ENCODE results near the gene C14orf180.

The C14orf180 gene

GRCh38 chr14:104562606-104563005, 17.0 kb upstream of the C14orf180 start:
- DNase-seq: no peak

- no peak for DNase-seq
These were observed 16.3 kb upstream of the C14orf180 start for GRCh38 chr14:104563191-104563741.

GRCh38 chr14:104563742-104564615, 15.6 kb upstream of the C14orf180 start:
- peak; percentile 50 to 52 for DNase-seq

GRCh38 chr14:104564744-104565679, 14.6 kb upstream of the C14orf180 start:
- no peak for DNase-seq

DNA sequence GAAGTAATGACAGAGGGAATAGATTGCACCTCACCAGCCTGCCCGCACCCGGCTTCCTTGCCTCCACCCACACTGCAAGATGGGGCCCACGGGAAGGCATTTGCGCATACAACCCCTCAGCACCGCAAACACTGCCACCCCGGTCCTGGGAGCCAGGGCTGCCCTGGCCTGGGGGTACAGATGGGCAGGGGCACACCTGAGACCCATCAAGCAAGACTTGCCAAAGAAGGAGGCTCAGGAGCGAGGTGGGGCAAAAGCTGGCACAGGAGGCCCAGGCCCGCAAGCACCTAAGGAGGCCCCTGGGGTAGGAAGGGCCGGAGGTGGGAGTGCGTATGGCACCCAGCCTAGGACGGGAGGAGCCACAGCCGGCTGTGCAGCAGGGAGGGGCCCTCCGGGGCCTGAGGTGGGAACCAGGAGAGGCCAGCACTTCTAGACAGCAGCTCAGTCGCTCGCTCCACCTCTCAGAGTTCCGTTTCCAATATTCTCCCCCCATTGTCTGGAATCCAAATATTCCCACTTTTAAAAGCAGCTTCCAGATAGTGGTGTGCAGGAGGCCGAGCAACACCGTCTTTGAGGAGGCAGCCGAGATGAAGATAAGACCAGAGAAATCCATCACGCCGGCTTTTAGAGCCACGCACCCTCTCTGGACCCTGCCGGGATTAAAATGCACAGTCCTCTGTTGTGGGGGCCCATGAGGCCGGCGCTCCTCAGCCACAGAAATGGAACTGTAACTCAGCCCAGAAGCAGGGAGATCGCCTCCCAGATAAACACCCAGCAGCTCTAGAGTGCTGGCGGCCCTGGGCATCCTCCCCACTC, 12.2 kb upstream of the C14orf180 start:
- DNase-seq: no peak

GRCh38 chr14:104567957-104568225, 11.7 kb upstream of the C14orf180 start:
- no peak for DNase-seq

- no peak for DNase-seq
These were observed 10.9 kb upstream of the C14orf180 start for GRCh38 chr14:104568620-104569019.

DNA sequence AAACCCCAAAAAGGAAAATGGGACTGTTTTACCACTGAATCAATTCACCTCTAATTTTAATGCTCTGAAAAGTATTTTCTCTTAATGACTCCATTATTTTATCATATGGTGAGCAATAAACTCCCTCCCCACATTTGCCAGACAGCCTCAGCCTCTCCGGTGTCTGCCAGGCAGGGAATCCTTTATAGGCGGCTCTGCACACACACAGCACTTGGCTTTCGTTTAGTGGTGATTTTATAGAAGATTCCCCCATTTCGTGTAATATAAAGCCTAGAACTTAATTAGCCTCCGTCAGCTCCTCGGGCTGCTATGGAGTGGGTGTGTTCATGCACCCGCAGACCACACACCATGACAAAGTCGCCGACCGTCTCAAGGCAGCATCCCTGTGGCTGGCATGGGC, 10.1 kb upstream of the C14orf180 start:
- no peak for DNase-seq

DNA sequence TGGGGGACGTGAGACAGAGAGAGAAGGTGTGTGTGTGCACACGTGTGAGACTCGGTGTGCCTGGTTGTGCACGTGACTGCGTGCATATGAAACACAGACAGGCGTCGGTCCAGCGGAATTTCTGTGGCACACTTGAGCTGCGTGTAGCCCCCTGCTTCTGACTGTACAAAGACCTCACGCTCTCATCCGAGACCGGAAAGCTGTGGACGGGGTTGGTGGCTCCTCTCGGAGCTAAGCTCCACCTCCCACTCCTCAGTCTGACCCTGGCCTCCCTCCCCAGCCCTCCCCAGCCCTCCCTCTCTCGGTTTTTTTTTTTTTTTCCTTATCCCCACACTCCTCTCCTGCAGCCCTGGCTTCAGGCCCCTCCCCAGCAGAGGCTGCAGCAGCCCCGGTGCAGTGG, 8.3 kb upstream of the C14orf180 start:
- no peak for DNase-seq

GRCh38 chr14:104572024-104572626, 7.4 kb upstream of the C14orf180 start:
- DNase-seq: no peak

- no peak for DNase-seq
These were observed 6.9 kb upstream of the C14orf180 start for GRCh38 chr14:104572668-104573067.

- DNase-seq: no peak
These were observed 5.6 kb upstream of the C14orf180 start for GRCh38 chr14:104573930-104574329.

DNA sequence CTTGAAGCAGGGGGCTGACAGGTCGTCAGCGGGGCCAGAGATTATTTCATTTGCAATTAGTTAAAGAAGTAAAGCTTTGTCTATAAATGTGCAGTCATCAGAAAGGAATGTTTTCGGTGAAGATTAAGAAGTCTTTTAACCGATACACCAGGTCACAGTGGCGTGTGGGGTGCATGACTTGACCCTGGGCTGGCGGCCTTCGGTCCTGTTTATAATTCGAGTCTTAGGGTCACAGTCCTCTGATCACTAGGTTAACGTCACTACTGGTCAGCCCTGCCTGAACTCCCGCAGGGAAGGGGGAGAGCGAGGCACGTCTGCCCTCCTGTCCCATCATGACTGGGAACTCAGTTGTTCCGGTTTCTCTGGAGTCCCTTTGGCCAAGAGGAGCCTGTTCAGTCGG, 5.0 kb upstream of the C14orf180 start:
- no peak for DNase-seq

DNA sequence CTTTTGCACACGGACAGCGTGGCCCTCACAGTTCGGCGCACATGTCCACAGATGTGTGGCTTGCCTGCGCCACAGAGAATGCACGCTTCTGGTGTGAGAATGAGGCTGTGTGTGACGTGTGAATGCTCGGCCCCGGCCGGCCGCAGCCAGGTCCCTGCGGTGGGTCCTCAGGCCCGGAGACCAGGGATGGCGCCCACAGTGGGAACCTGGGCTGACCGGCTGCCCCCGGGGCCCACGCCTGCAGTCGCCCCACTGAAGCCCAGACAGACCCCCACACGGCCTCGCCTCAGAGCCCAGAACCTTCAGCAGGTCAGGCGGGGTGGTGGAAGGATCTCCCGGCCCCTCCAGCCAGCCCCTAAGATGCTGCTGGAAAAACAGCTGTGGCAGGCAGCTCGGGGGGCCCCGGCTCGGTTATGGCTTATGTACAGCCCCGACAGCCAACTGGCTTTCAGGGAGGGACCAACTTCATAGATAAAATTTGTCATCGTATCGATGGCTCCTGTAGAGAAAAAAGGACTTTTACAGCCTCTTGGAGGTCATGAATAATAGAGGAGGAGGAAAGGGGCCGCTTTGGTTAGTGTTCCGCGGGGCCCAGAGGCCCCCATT, 4.5 kb upstream of the C14orf180 start:
- no peak for DNase-seq

GRCh38 chr14:104576232-104576969, 3.2 kb upstream of the C14orf180 start:
- no peak for DNase-seq

DNA sequence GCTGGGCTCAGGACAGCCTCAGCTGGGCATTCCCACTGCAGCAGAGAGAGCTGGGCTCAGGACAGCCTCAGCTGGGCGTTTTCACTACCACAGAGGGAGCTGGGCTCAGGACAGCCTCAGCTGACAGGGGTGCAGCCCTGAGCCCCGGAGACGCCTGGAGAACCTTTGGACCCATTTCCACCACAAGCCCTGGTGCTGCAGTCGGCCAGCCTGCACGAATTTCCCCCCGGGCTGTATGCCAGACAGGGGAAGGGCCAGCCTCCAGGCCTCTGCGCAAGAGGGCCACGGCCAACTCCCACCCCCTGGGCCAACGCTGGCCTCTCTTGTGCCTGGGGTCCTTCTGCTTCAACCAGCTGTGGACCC, 2.6 kb upstream of the C14orf180 start:
- DNase-seq: no peak

- DNase-seq: no peak
These were observed 2.1 kb upstream of the C14orf180 start for GRCh38 chr14:104577426-104577825.

DNA sequence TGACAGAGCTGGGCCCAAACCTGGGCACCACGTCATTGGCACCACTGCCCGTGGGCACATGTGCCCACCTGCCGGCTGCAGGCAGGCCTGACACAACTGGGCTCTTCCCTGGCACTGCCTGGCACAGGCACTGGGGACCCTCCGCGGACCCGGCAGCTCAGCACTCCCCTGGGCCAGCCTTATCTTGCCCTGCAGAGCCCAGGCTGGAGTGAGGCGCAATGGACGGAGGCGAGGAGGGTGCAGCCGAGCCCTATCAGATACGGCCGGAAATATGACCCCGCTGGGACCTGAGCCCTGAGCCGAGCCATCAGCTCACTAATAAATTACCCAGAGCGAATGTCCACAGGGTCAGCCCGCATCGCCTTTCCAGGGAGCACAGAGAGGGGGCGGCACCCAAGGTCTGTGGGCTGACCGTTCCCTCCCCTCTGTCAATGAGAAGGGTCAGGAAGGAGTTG, 1.7 kb upstream of the C14orf180 start:
- no peak for DNase-seq

DNA sequence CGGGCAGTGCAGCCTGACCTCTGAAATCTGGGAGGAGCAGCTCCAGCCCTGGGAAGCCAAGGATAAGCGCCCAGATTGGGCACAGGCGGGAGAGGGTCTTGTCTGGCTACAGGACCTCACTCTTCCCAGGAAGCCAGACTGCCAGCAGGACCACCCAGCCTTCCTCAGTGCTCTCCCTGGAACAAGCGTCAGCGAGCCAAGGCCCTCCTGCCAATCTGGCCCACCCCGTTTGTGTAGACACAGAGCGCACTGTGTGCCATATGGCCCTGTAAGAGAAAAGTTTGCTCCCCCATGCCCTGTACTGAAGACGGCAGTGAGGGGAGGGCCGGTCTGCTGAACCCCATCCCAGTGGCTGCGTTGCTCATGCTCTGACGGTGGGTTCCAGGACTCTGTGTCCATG, 1.2 kb upstream of the C14orf180 start:
- no peak for DNase-seq

GRCh38 chr14:104579939-104580338, 375 bp downstream of the C14orf180 start:
- DNase-seq: peak in 1 of 2 experiments; percentile 35

DNA sequence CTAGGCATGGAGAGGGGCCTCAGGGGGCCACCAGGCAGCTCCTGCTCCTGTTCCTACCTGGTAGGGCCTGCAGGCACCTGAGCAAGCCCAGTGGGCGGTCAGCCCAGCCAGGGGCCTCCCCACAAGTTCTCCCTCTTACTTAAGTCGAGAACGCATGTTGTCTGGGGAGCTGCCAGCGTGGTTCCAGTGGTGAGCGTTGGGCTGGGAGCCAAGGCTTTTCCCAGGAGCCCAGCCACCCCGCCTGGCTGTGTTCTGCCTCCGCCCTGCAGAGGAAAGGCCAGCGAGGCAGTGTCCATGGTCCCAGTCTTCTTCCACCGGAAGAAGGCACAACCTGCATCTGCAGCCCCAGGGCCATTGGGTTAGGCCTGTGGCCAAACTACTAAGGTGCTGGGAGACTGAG, 1.4 kb downstream of the C14orf180 start:
- DNase-seq: no peak

Data from NCI-H2081 (cell line).